Panc1 (cell line): ENCODE measurements around the gene UIMC1. TPM values are rescaled to one million over a fixed set of nuclear protein-coding genes. Genes with fewer than 3 reads are reported as not detected.

Experiments used
- ATAC-seq: fragments of 200-7000 bp; cut with Tn5 transposase; 2 replicates; pipeline ENCODE4 v1.9.1; 2020; ENCODE audit warnings: mild to moderate bottlenecking, moderate library complexity
- BruUV-seq: library from RNA; stranded (reverse); fragments of 400-500 nt; replicated peaks from 2 replicates; lab custom pipeline; 2021; lab: Mats Ljungman, UMichigan
- CTCF ChIA-PET: fragments of 300-600 bp; sonication (Branson Sonifier 250); formaldehyde crosslinking; loops from one replicate; lab custom pipeline; 2022; ENCODE audit warnings: antibody characterized with exemption; lab: Charles Lee
- POLR2A ChIA-PET: fragments of 300-600 bp; sonication (Branson Sonifier 250); formaldehyde crosslinking; loops from one replicate; lab custom pipeline; 2022; ENCODE audit warnings: antibody characterized with exemption; lab: Charles Lee
- DNase-seq: peaks from one replicate; pipeline ENCODE4 v3.0.0-alpha.2; 2010; ENCODE audit warnings: low read depth, low spot score
- H3K27ac ChIP-seq: 2 replicates; pipeline ENCODE4 v1.5.1; 2011; ENCODE audit warnings: mild to moderate bottlenecking, low read length, inconsistent platforms
- H3K27me3 ChIP-seq: fragments of 200-500 bp; sonication (Bioruptor generic); 2 replicates; pipeline ENCODE4 v1.6.0; 2014; ENCODE audit warnings: low read length, inconsistent platforms; ENCODE audit not compliant: control insufficient read depth, insufficient read depth
- H3K36me3 ChIP-seq: fragments of 200-500 bp; sonication (Bioruptor generic); 2 replicates; pipeline ENCODE4 v1.5.1; 2014; ENCODE audit warnings: inconsistent platforms, mild to moderate bottlenecking, low read length, moderate library complexity; ENCODE audit not compliant: control insufficient read depth, insufficient read depth
- H3K4me1 ChIP-seq: 2 replicates; pipeline ENCODE4 v1.5.1; 2011; ENCODE audit warnings: inconsistent platforms, mild to moderate bottlenecking, low read length, moderate library complexity; ENCODE audit not compliant: control insufficient read depth, insufficient read depth
- H3K4me3 ChIP-seq, 2 experiments: 2 replicates each; pipeline ENCODE4 v1.5.1; 2011 to 2012; ENCODE audit warnings: low read depth in 2 of 2, low read length in 2 of 2, mild to moderate bottlenecking in 2 of 2, inconsistent platforms in 1 of 2, moderate library complexity in 1 of 2
- H3K9me3 ChIP-seq: fragments of 200-500 bp; sonication (Bioruptor generic); 2 replicates; pipeline ENCODE4 v1.5.1; 2014; ENCODE audit warnings: low read depth, mild to moderate bottlenecking, inconsistent platforms, low read length, moderate library complexity; ENCODE audit not compliant: control insufficient read depth, insufficient read depth
- POLR2AphosphoS5 ChIP-seq: IDR thresholded peaks from 2 replicates; pipeline ENCODE4 v1.6.1; 2012; ENCODE audit warnings: mild to moderate bottlenecking, low read depth, low read length, moderate library complexity
- SIN3A ChIP-seq: IDR thresholded peaks from 2 replicates; pipeline ENCODE4 v1.6.1; 2012; ENCODE audit warnings: low read depth, mild to moderate bottlenecking, low read length, moderate library complexity, borderline replicate concordance; ENCODE audit not compliant: insufficient read depth
- TCF7L2 ChIP-seq: IDR thresholded peaks from 2 replicates; pipeline ENCODE4 v1.6.1; 2011; ENCODE audit warnings: mild to moderate bottlenecking, low read depth, low read length, inconsistent platforms
- in situ Hi-C: cut with HindIII; loops from 2 replicates; pipeline ENCODE4 v1.10.0; 2016; ENCODE audit warnings: low sequenced_read_pairs, low pct_unique_long_range_greater_than_20kb
- intact Hi-C: fragments of 100-400 bp; cut with micrococcal nuclease; formaldehyde crosslinking; loops from one replicate; pipeline ENCODE4 v1.10.0; 2022; ENCODE audit not compliant: unreplicated experiment
- total RNA-seq: library from RNA; stranded (reverse); gene quantifications from one replicate; pipeline ENCODE4 v1.2.1, GENCODE V29; 2021; ENCODE audit not compliant: unreplicated experiment
- TF ChIP-seq, protein P1 (sequence below), 2 experiments: IDR thresholded peaks; 2 replicates each; pipeline ENCODE4 v1.6.1; 2011 to 2012; ENCODE audit warnings: low read depth in 2 of 2, control low read depth in 1 of 2, low read length in 1 of 2, mild to moderate bottlenecking in 1 of 2, moderate library complexity in 1 of 2; ENCODE audit not compliant: insufficient read depth in 1 of 2
- TF ChIP-seq, protein P2 (sequence below): fragments of 450-650 bp; IDR thresholded peaks from 2 replicates; pipeline ENCODE4 v1.5.1; 2017; ENCODE audit warnings: mild to moderate bottlenecking

UIMC1 gene
- total RNA-seq, 1 experiment from 2014 or later = 37.1 TPM

DNA sequence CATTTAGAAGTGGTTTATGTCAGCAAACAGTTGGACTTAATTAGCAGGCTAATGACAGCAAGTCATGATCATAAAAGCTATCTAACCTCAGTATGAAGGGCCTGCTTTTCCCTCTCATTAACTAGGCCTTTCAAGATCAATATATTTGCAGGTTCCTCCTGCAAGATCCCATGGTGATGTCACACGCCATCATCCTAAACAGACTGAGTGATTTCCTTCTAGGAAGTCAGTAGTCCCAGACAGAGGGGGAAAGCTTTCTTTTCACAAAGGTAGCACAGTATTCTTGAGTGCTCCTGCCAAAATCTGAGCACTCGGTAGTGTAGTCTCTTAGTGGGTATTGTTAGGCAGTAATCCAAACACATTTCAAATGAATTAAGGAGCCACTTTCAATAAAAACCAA lies 52.5 kb downstream of the UIMC1 start:
- Histone ChIP-seq H3K36me3 (peaks cover 34% of the 10 kb centered on the region), H3K9me3 (no peaks in the 10 kb centered on the region), H3K27me3 (no peaks in the 10 kb centered on the region), H3K4me3 (no peak overlapping the region), H3K27ac (no peak overlapping the region), H3K4me1 (no peaks in the 10 kb centered on the region)
- intact Hi-C loops (no loop called here), in situ Hi-C loops (no loop called here)
- BruUV-seq = no TSS peak
- ATAC-seq = no peak
- TF ChIP-seq, protein P1, sequence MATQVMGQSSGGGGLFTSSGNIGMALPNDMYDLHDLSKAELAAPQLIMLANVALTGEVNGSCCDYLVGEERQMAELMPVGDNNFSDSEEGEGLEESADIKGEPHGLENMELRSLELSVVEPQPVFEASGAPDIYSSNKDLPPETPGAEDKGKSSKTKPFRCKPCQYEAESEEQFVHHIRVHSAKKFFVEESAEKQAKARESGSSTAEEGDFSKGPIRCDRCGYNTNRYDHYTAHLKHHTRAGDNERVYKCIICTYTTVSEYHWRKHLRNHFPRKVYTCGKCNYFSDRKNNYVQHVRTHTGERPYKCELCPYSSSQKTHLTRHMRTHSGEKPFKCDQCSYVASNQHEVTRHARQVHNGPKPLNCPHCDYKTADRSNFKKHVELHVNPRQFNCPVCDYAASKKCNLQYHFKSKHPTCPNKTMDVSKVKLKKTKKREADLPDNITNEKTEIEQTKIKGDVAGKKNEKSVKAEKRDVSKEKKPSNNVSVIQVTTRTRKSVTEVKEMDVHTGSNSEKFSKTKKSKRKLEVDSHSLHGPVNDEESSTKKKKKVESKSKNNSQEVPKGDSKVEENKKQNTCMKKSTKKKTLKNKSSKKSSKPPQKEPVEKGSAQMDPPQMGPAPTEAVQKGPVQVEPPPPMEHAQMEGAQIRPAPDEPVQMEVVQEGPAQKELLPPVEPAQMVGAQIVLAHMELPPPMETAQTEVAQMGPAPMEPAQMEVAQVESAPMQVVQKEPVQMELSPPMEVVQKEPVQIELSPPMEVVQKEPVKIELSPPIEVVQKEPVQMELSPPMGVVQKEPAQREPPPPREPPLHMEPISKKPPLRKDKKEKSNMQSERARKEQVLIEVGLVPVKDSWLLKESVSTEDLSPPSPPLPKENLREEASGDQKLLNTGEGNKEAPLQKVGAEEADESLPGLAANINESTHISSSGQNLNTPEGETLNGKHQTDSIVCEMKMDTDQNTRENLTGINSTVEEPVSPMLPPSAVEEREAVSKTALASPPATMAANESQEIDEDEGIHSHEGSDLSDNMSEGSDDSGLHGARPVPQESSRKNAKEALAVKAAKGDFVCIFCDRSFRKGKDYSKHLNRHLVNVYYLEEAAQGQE (IDR thresholded peaks at IDR 0.05; ENCODE audit: insufficient read depth in 1 of 2, low read depth in 2 of 2, low read length in 1 of 2) = no peak
- TF ChIP-seq, protein P2, sequence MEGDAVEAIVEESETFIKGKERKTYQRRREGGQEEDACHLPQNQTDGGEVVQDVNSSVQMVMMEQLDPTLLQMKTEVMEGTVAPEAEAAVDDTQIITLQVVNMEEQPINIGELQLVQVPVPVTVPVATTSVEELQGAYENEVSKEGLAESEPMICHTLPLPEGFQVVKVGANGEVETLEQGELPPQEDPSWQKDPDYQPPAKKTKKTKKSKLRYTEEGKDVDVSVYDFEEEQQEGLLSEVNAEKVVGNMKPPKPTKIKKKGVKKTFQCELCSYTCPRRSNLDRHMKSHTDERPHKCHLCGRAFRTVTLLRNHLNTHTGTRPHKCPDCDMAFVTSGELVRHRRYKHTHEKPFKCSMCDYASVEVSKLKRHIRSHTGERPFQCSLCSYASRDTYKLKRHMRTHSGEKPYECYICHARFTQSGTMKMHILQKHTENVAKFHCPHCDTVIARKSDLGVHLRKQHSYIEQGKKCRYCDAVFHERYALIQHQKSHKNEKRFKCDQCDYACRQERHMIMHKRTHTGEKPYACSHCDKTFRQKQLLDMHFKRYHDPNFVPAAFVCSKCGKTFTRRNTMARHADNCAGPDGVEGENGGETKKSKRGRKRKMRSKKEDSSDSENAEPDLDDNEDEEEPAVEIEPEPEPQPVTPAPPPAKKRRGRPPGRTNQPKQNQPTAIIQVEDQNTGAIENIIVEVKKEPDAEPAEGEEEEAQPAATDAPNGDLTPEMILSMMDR = no peak
- CTCF ChIA-PET = no interaction called here
- DNase-seq = no peak
- POLR2A ChIA-PET = interaction anchor here (0.6 kb wide), 1 partner anchor 15 kb away, joined by 3 read pairs; no protein-coding TSS in a partner anchor

DNA sequence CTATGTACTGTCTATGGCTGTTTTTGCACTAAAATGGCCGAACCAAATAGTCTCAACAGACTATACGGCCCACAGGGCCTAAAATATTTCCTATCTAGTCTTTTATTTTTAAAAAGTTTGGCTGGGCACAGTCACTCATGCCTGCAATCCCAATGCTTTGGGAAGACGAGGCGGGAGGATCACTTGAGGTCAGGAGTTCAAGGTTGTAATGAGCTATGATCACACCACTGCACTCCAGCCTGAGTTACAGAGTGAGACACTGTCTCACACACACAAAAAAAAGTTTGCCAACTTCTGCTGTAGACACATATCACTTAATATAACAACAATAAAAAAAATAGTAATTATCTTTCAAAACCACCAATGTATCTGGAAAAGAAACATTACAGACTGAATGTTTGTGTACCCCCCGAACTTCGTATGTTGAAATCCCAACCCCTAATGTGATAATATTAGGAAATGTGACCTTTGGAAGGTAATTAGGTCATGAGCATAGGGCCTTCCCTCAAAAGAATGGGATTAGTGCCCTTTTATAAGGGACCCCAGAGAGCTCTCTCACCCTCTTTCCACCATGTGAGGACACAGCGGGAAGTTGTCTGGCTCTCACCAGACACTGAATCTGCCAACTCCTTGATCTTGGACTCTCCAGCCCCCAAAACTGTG lies 53.9 kb downstream of the UIMC1 start:
- DNase-seq (no peak), ATAC-seq (no peak)
- Histone ChIP-seq H3K4me1 (no peaks in the 10 kb centered on the region), H3K36me3 (peaks cover 33% of the 10 kb centered on the region), H3K9me3 (no peaks in the 10 kb centered on the region), H3K27me3 (no peaks in the 10 kb centered on the region), H3K4me3 (no peak overlapping the region), H3K27ac (no peak overlapping the region)
- intact Hi-C loops (no loop called here), in situ Hi-C loops (no loop called here)
- TF ChIP-seq, protein P1 (IDR thresholded peaks at IDR 0.05; ENCODE audit: insufficient read depth in 1 of 2, low read depth in 2 of 2, low read length in 1 of 2) = no peak
- TF ChIP-seq TCF7L2 (no peak), POLR2AphosphoS5 (no peak), SIN3A (no peak)
- TF ChIP-seq, protein P2 = no peak
- ChIA-PET POLR2A (no interaction called here), CTCF (no interaction called here)
- no TSS peak for BruUV-seq
